HL-60 (cell line): ENCODE data around the gene JAML.

ENCODE experiments used
- DNase-seq, 2 experiments: peaks; one replicate each; pipeline ENCODE4 v3.0.0-alpha.2; 2010 to 2020; ENCODE audit warnings: low read depth in 1 of 2, low spot score in 1 of 2
- H3K27ac ChIP-seq: fragments of 250-450 bp; sonication (Bioruptor Pico); replicated peaks from 2 replicates; pipeline ENCODE4 v1.5.1; 2020; ENCODE audit warnings: mild to moderate bottlenecking, moderate library complexity
- H3K27me3 ChIP-seq: fragments of 250-450 bp; sonication (Bioruptor Pico); 2 replicates; pipeline ENCODE4 v1.5.1; 2021; ENCODE audit warnings: mild to moderate bottlenecking, moderate library complexity; ENCODE audit not compliant: insufficient read depth, poor library complexity, severe bottlenecking
- H3K4me3 ChIP-seq: replicated peaks from 2 replicates; pipeline ENCODE4 v1.5.1; 2011; ENCODE audit warnings: mild to moderate bottlenecking, control low read depth, low read length; ENCODE audit not compliant: insufficient read depth
- GABPA ChIP-seq: IDR thresholded peaks from 2 replicates; pipeline ENCODE4 v1.6.1; 2012; ENCODE audit warnings: low read depth
- POLR2AphosphoS5 ChIP-seq: IDR thresholded peaks from 2 replicates; pipeline ENCODE4 v1.6.1; 2012; ENCODE audit warnings: low read depth
- REST ChIP-seq: IDR thresholded peaks from 2 replicates; pipeline ENCODE4 v1.6.1; 2012; ENCODE audit warnings: low read depth; ENCODE audit not compliant: insufficient replicate concordance
- SPI1 ChIP-seq: IDR thresholded peaks from 2 replicates; pipeline ENCODE4 v1.6.1; 2012; ENCODE audit warnings: low read depth, mild to moderate bottlenecking, borderline replicate concordance
- TF ChIP-seq, protein P1 (sequence below): IDR thresholded peaks from one replicate; pipeline ENCODE4 v1.5.1; 2011; ENCODE audit warnings: low read length, control low read depth, inconsistent platforms; ENCODE audit not compliant: insufficient read depth

Gene JAML

DNA sequence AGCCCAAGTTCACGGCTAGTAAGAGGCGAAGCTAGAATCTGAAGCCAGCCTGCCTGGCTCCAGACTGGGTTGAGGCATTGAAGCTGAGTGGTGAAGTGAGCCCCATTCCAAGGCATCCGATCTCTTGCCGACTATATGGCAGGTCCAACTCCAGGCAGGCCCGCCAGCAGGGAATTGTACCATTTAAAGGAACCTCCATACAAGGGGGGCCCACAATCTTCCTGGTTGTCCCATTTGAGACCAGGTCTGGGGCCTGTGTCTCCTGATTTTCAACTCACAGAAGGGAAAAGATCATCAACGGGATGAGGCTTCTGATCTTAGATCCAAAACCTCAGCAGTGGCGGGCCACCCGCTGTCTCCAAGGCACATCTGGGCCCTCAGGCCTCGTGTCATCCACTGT is 52.5 kb downstream of the JAML start:
- DNase-seq = no peak
- TF ChIP-seq GABPA (no peak), POLR2AphosphoS5 (no peak), SPI1 (no peak), REST (no peak)
- TF ChIP-seq, protein P1, sequence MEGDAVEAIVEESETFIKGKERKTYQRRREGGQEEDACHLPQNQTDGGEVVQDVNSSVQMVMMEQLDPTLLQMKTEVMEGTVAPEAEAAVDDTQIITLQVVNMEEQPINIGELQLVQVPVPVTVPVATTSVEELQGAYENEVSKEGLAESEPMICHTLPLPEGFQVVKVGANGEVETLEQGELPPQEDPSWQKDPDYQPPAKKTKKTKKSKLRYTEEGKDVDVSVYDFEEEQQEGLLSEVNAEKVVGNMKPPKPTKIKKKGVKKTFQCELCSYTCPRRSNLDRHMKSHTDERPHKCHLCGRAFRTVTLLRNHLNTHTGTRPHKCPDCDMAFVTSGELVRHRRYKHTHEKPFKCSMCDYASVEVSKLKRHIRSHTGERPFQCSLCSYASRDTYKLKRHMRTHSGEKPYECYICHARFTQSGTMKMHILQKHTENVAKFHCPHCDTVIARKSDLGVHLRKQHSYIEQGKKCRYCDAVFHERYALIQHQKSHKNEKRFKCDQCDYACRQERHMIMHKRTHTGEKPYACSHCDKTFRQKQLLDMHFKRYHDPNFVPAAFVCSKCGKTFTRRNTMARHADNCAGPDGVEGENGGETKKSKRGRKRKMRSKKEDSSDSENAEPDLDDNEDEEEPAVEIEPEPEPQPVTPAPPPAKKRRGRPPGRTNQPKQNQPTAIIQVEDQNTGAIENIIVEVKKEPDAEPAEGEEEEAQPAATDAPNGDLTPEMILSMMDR = no peak
- Histone ChIP-seq H3K27ac (no peak overlapping the region), H3K27me3 (no peaks in the 10 kb centered on the region), H3K4me3 (no peak overlapping the region)

DNA sequence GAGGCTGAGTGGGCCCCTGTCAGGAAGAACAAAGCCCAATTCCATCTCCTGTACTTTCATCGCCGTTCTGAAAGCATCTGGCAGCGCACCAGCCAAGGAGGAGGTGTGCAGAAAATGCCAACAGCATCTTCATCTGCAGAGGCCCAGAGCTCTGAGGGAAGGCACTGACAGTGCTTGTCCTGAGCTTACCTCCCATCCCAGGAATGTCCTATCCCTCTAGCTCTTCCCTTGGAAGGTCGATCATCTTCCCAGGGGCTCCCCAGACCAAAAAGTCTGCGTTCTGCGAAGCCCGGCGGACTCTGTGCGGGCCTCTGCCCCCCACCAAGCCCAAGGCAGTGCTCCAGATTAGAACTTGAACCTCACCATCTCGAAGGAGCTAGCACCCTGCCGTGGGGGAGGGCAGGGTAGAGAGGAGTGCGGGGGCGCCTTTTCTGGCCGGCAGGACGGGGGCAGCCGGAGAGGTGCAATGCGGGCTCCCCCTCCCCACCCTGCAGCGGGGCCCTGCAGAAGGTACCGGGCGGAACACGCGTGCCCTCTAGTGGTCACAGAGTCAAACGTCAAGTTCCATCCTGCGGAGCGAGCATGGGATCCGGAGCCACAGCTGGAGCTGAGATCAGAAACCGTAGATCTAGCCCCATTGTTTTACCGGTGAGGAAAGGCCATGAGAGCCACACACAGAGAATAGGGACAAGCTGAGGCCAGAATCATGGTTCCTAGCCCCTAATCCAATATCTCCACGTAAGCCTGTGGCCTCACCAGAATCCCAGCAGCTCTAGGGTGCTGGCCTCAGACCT is 53.3 kb downstream of the JAML start:
- DNase-seq = peak in 1 of 2 experiments; percentile 62
- Histone ChIP-seq H3K27ac (no peak overlapping the region), H3K4me3 (no peak overlapping the region), H3K27me3 (no peaks in the 10 kb centered on the region)
- no peak for TF ChIP-seq GABPA
- TF ChIP-seq SPI1 = no peak

GRCh38 chr11:118170882-118171268 is 53.9 kb downstream of the JAML start:
- Histone ChIP-seq H3K27me3 (no peaks in the 10 kb centered on the region), H3K4me3 (no peak overlapping the region), H3K27ac (no peak overlapping the region)
- no peak for TF ChIP-seq SPI1
- TF ChIP-seq, protein P1 = no peak
- no peak for TF ChIP-seq POLR2AphosphoS5
- TF ChIP-seq REST = no peak
- TF ChIP-seq GABPA = no peak
- DNase-seq = no peak

DNA sequence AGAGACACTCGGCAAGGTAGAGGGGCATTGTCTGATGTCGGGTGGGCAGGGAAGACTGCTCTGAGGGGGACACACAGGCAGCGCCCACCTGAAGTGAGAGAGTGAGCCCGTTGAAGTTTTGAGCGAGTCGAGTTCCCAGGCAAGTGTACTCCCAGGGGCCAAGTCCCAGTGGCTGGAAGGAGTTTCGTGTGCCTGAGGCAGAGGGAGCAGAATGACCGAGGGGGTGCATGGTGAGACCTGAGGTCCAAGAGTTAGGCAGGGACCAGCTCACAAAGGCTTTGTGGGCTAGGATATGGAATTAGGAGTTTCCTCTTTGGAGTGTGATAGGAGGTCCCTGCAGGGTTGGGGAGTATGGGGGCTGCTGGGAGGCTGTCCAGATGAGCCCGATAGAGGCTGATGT is 54.6 kb downstream of the JAML start:
- DNase-seq = no peak
- TF ChIP-seq, protein P1 = no peak
- no peak for TF ChIP-seq GABPA
- TF ChIP-seq REST = no peak
- no peak for TF ChIP-seq SPI1
- no peak for TF ChIP-seq POLR2AphosphoS5
- H3K27me3 ChIP-seq = no peaks in the 10 kb centered on the region

More for the DNA sequence above, 54.6 kb downstream of the JAML start:
- Histone ChIP-seq H3K27ac (no peak overlapping the region), H3K4me3 (no peak overlapping the region)
